ENCODE results near the gene CRYBB1. TPM values are rescaled to one million over a fixed set of nuclear protein-coding genes. Genes with fewer than 3 reads are reported as not detected.

The CRYBB1 gene
- polyA plus RNA-seq, 1 of the 3 experiments (the other 2 are of a cell fraction): 0.05 TPM

DNA sequence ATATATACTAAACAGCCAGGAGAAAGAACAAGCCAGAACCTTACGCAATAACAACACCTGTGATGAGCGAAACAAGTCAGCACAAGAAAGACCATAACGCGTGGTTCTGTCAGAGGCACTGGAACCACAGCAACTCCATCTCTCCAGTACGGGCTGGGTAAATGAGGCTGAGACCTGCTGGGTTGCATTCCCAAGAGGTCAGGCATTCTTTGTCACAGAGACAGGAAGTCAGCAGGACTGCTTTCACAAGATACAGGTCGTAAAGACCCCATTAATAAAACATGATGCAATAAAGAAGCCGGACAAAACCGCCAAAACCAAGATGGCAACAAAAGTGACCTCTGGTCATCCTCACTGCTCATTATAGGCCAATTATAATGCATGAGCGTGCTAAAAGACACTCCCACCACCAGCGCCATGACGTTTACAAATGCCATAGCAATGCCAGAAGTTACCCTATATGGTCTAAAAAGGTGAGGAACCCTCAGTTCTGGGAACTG is 49.6 kb downstream of the CRYBB1 start (continued):
- no peak for TF ChIP-seq FOXM1 (IDR thresholded peaks at IDR 0.05; ENCODE audit: low read depth)
- TF ChIP-seq TEAD4 (IDR thresholded peaks at IDR 0.05; ENCODE audit: borderline replicate concordance, insufficient read depth): no peak
- no peak for TF ChIP-seq CTCF (IDR thresholded peaks at IDR 0.05)

DNA sequence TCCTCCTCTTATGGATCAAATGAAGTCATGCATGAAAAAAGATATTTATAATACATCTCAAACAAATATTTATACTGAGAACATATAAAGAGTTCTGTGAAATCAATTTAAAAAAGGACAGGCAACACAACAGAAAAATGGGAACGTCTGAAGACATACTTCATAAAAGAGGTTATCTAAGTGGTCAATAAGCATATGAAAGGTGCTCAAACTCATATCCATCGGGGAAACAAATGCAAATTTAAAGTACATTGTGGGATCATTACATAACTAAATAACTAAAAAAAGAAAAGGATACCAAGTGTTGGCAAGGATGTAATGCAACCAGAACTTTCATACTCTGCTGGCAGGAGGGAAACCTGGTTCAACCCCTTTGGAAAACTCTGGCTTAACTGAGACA is 50.2 kb downstream of the CRYBB1 start:
- no peak for TF ChIP-seq RXRA (IDR thresholded peaks at IDR 0.05; ENCODE audit: borderline replicate concordance, low read depth)
- TF ChIP-seq TCF12 (IDR thresholded peaks at IDR 0.05): no peak
- TF ChIP-seq GABPA (IDR thresholded peaks at IDR 0.05; ENCODE audit: low read depth): no peak
- no peak for TF ChIP-seq RCOR1 (IDR thresholded peaks at IDR 0.05; ENCODE audit: low read length)
- no peak for TF ChIP-seq FOXJ3 (CRISPR knock-in tag; IDR thresholded peaks at IDR 0.05)
- TF ChIP-seq, protein P1, sequence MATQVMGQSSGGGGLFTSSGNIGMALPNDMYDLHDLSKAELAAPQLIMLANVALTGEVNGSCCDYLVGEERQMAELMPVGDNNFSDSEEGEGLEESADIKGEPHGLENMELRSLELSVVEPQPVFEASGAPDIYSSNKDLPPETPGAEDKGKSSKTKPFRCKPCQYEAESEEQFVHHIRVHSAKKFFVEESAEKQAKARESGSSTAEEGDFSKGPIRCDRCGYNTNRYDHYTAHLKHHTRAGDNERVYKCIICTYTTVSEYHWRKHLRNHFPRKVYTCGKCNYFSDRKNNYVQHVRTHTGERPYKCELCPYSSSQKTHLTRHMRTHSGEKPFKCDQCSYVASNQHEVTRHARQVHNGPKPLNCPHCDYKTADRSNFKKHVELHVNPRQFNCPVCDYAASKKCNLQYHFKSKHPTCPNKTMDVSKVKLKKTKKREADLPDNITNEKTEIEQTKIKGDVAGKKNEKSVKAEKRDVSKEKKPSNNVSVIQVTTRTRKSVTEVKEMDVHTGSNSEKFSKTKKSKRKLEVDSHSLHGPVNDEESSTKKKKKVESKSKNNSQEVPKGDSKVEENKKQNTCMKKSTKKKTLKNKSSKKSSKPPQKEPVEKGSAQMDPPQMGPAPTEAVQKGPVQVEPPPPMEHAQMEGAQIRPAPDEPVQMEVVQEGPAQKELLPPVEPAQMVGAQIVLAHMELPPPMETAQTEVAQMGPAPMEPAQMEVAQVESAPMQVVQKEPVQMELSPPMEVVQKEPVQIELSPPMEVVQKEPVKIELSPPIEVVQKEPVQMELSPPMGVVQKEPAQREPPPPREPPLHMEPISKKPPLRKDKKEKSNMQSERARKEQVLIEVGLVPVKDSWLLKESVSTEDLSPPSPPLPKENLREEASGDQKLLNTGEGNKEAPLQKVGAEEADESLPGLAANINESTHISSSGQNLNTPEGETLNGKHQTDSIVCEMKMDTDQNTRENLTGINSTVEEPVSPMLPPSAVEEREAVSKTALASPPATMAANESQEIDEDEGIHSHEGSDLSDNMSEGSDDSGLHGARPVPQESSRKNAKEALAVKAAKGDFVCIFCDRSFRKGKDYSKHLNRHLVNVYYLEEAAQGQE (IDR thresholded peaks at IDR 0.05; ENCODE audit: low read depth, low read length): no peak
- TF ChIP-seq, protein P2, sequence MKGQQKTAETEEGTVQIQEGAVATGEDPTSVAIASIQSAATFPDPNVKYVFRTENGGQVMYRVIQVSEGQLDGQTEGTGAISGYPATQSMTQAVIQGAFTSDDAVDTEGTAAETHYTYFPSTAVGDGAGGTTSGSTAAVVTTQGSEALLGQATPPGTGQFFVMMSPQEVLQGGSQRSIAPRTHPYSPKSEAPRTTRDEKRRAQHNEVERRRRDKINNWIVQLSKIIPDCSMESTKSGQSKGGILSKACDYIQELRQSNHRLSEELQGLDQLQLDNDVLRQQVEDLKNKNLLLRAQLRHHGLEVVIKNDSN (IDR thresholded peaks at IDR 0.05; ENCODE audit: borderline replicate concordance, low read depth): no peak
- TF ChIP-seq EP300 (IDR thresholded peaks at IDR 0.05; ENCODE audit: borderline replicate concordance in 1 of 2, low read depth in 1 of 2, low read length in 1 of 2): no peak
- TF ChIP-seq RAD21 (IDR thresholded peaks at IDR 0.05; ENCODE audit: low read length): no peak
- TF ChIP-seq MAX (IDR thresholded peaks at IDR 0.05; ENCODE audit: low read depth): no peak
- TF ChIP-seq JUND (IDR thresholded peaks at IDR 0.05): no peak
- no peak for TF ChIP-seq USF2 (IDR thresholded peaks at IDR 0.05; ENCODE audit: borderline replicate concordance, low read depth, low read length)
- no peak for TF ChIP-seq CTCF (IDR thresholded peaks at IDR 0.05)
- TF ChIP-seq MXI1 (IDR thresholded peaks at IDR 0.05; ENCODE audit: low read depth, low read length): no peak
- Histone ChIP-seq H2AFZ (ENCODE audit: low read depth) (no peak overlapping the region), H3K4me1 (ENCODE audit: control insufficient read depth in 1 of 2, insufficient read depth in 2 of 2, low read depth in 1 of 2, low read length in 1 of 2) (peaks cover 0 to 3% of the 10 kb centered on the region in 2 experiments; a peak in 1 of 4 replicates), H3K36me3 (replicated peaks in 1 of 2; ENCODE audit: control insufficient read depth in 1 of 2, insufficient read depth in 2 of 2, low read length in 1 of 2) (no peaks in the 10 kb centered on the region), H3K4me2 (no peak overlapping the region), H3K9ac (no peak overlapping the region), H3K27me3 (ENCODE audit: insufficient read depth) (no peaks in the 10 kb centered on the region), H3K9me3 (no peaks in the 10 kb centered on the region), H4K20me1 (ENCODE audit: insufficient read depth) (no peaks in the 10 kb centered on the region), H3K79me2 (ENCODE audit: insufficient read depth) (peaks cover 36% of the 10 kb centered on the region), H3K4me3 (ENCODE audit: low read depth in 2 of 2, low read length in 1 of 2) (no peak overlapping the region), H3K9me2 (no peaks in the 10 kb centered on the region), H3K27ac (ENCODE audit: low read depth in 2 of 2, low read length in 1 of 2) (no peak overlapping the region), H3F3A (replicated peaks; ENCODE audit: insufficient read depth) (no peaks in the 10 kb centered on the region)
- 94% methylated on average over 2 of the region's 2 CpGs for WGBS (ENCODE audit: low lambda C conversion rate)
- ChIA-PET POLR2A (no interaction called here), CTCF (no interaction called here)
- DNase-seq: no peak
